Endothelial cell of umbilical vein (primary cell): ENCODE data around the gene KCNG2. TPM values are rescaled to one million over a fixed set of nuclear protein-coding genes. Genes with fewer than 3 reads are reported as not detected.

ENCODE experiments used
- BruUV-seq: library from RNA; stranded (reverse); fragments of 400-500 nt; replicated peaks from 2 replicates; lab custom pipeline; 2021; lab: Mats Ljungman, UMichigan
- CTCF ChIA-PET: fragments of 300-600, 350-600 bp; sonication (Branson Sonifier 250); formaldehyde crosslinking; loops from one replicate; lab custom pipeline; 2021; ENCODE audit warnings: antibody characterized with exemption, inconsistent platforms; lab: Charles Lee
- POLR2A ChIA-PET: fragments of 300-600, 350-600 bp; sonication (Branson Sonifier 250); formaldehyde crosslinking; loops from one replicate; lab custom pipeline; 2021; ENCODE audit warnings: antibody characterized with exemption, inconsistent platforms; lab: Charles Lee
- DNase-seq: peaks from one replicate; pipeline ENCODE4 v3.0.0-alpha.2; 2011; ENCODE audit warnings: low read depth, low spot score
- FAIRE-seq: peaks from 2 replicates; lab custom pipeline; 2011; peaks lifted over from hg19 to GRCh38; lab: Jason Lieb, UNC
- H2AFZ ChIP-seq: 2 replicates; pipeline ENCODE4 v1.6.0; 2012; ENCODE audit warnings: low read depth, low read length, control low read depth, inconsistent platforms
- H3K27ac ChIP-seq: 2 replicates; pipeline ENCODE4 v1.5.1; 2011; ENCODE audit warnings: low read depth, mild to moderate bottlenecking, control low read depth, low read length, moderate library complexity; ENCODE audit not compliant: insufficient read depth
- H3K27me3 ChIP-seq, 2 experiments: 2 replicates each; pipeline versions ENCODE4 v1.6.0 to v1.6.1; 2011; ENCODE audit warnings: low read length in 2 of 2, mixed read lengths in 1 of 2; ENCODE audit not compliant: control insufficient read depth in 2 of 2, insufficient read depth in 2 of 2
- H3K36me3 ChIP-seq, 2 experiments: 2 replicates in 1 of 2; 3 replicates in 1 of 2; pipeline ENCODE4 v1.5.1; 2011; ENCODE audit warnings: low read length in 2 of 2, mild to moderate bottlenecking in 1 of 2, moderate library complexity in 1 of 2; ENCODE audit not compliant: control insufficient read depth in 2 of 2, insufficient read depth in 2 of 2; ENCODE audit errors: extremely low read depth in 1 of 2
- H3K4me1 ChIP-seq: 3 replicates; pipeline ENCODE4 v1.5.1; 2011; ENCODE audit warnings: mild to moderate bottlenecking, low read length; ENCODE audit not compliant: control insufficient read depth, insufficient read depth; ENCODE audit errors: extremely low read depth
- H3K4me2 ChIP-seq: 2 replicates; pipeline ENCODE4 v1.6.1; 2011; ENCODE audit warnings: low read length, control low read depth, mixed read lengths; ENCODE audit not compliant: insufficient read depth
- H3K4me3 ChIP-seq, 3 experiments: fragments of 200-600 bp in 1 of 3; sonication (generic), shearing (Covaris generic) in 1 of 3; replicated peaks in 1 of 3; 2 replicates each; pipeline ENCODE4 v1.5.1; 2011 to 2016; ENCODE audit warnings: control low read depth in 3 of 3, low read length in 3 of 3, mild to moderate bottlenecking in 2 of 3, inconsistent platforms in 1 of 3, low read depth in 1 of 3, moderate library complexity in 1 of 3; ENCODE audit not compliant: insufficient read depth in 1 of 3
- H3K79me2 ChIP-seq: 2 replicates; pipeline ENCODE4 v1.6.0; 2012; ENCODE audit warnings: low read length, inconsistent platforms; ENCODE audit not compliant: control insufficient read depth, insufficient read depth
- H3K9ac ChIP-seq: replicated peaks from 2 replicates; pipeline ENCODE3; 2011; ENCODE audit warnings: low read length, control low read depth; ENCODE audit not compliant: insufficient read depth; ENCODE audit errors: extremely low read depth
- H3K9me1 ChIP-seq: replicated peaks from 3 replicates; pipeline ENCODE4 v1.6.0; 2011; ENCODE audit warnings: mild to moderate bottlenecking, low read length; ENCODE audit not compliant: control insufficient read depth, insufficient read depth; ENCODE audit errors: extremely low read depth
- H3K9me3 ChIP-seq: replicated peaks from 2 replicates; pipeline ENCODE4 v1.5.1; 2012; ENCODE audit warnings: low read length, inconsistent platforms; ENCODE audit not compliant: control insufficient read depth, insufficient read depth
- H4K20me1 ChIP-seq: replicated peaks from 2 replicates; pipeline ENCODE3; 2011; ENCODE audit warnings: mild to moderate bottlenecking, low read length; ENCODE audit not compliant: control insufficient read depth, insufficient read depth; ENCODE audit errors: extremely low read depth
- POLR2AphosphoS5 ChIP-seq: IDR thresholded peaks from 2 replicates; pipeline ENCODE4 v1.6.1; 2012; ENCODE audit warnings: low read depth, mild to moderate bottlenecking, control low read depth, low read length, moderate library complexity; ENCODE audit not compliant: insufficient read depth
- dilution Hi-C: fragments of 300-500 bp; cut with MboI; formaldehyde crosslinking; loops from one replicate; pipeline ENCODE4 v1.15.0; 2019; ENCODE audit warnings: low sequenced_read_pairs; ENCODE audit not compliant: extremely low pct_ligation_motif_present
- intact Hi-C: fragments of 100-400 bp; cut with micrococcal nuclease; formaldehyde crosslinking; loops from one replicate; pipeline ENCODE4 v1.10.0; 2022
- polyA plus RNA-seq, 4 experiments: library from polyadenylated mRNA; depleted of rRNA in 3 of 4; stranded (reverse) in 3 of 4; unstranded in 1 of 4; fragments of >200 nt; gene quantifications; 2 replicates each; pipeline versions ENCODE4 v1.2.1 to v1.2.3, GENCODE V29; 2011 to 2012; ENCODE audit warnings: missing spikeins in 1 of 4
- total RNA-seq: library from RNA; stranded (reverse); gene quantifications from 2 replicates; pipeline ENCODE4 v1.2.3, GENCODE V29; 2021
- TF ChIP-seq, protein P1 (sequence below), 2 donors: IDR thresholded peaks; 1 replicate in 1 of 2; 2 replicates in 1 of 2; pipeline ENCODE4 v1.5.1; 2011; ENCODE audit warnings: low read length in 2 of 2, mild to moderate bottlenecking in 2 of 2, moderate library complexity in 2 of 2, control low read depth in 1 of 2, inconsistent platforms in 1 of 2, low read depth in 1 of 2; ENCODE audit not compliant: insufficient read depth in 1 of 2; ENCODE audit errors: extremely low read depth in 1 of 2
- TF ChIP-seq, protein P2 (sequence below): IDR thresholded peaks from 2 replicates; pipeline ENCODE4 v1.6.1; 2011; ENCODE audit not compliant: insufficient read depth, insufficient read length

The KCNG2 gene
- total and polyA plus RNA-seq, 2 donors (not counting 3 experiments of a cell fraction or from before 2014, with no cell fraction given), result not detected

DNA sequence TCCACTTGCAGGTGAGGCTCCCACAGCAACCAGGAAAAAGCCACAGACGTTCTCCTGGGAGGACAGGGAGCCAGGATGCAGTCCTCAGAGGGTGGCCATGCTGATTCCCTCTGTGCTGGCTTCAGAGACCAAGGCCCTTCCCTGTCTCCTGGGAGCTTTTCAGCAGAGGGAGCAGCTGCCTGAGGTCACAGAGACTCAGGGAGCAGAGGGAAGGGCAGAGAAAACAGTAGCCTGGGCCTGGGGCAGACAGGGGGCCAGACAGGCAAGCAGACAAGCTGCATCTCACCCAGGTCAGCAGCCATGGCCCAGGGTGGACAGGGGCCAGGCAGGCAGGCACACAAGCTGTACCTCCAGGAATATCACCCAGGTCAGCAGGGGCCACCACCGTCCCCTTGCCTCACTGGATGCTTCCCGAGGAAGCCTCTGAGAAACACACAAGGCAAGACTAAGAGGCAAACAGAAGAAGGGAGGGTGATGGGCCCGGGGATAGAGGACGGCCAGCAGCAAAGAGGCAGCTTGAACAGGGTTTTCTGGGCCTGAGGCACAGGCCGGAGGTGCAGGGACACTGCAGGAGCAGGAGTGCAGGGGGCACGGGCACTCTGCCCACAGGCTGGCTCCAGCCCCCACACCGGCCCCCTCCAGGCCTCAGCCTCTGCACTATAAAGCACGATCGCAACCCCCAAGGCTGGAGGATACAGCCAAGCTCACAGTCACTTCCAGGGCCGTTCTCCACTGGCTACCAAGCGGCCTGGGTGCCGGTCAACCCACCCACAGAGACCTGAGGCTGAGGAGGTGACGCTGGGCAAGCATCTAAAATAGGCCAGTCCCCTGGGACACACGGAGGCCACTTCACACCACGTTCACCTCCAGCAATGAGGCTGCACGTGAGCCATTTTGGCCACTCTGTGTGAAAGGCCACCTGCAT lies 147.6 kb downstream of the KCNG2 start:
- Histone ChIP-seq H3K79me2 (peaks cover 29% of the 10 kb centered on the region), H2AFZ (no peak overlapping the region), H4K20me1 (no peaks in the 10 kb centered on the region), H3K4me3 (no peak overlapping the region), H3K27ac (no peak overlapping the region), H3K9me1 (no peaks in the 10 kb centered on the region), H3K4me2 (no peak overlapping the region), H3K9ac (no peak overlapping the region), H3K36me3 (peaks cover 4 to 20% of the 10 kb centered on the region in 2 experiments), H3K9me3 (no peaks in the 10 kb centered on the region), H3K27me3 (no peaks in the 10 kb centered on the region), H3K4me1 (peaks cover 4% of the 10 kb centered on the region)
- DNase-seq (no peak), FAIRE-seq (no peak)
- intact Hi-C loops (no loop called here), dilution Hi-C loops (no loop called here)
- POLR2A ChIA-PET, result no interaction called here
- no peak for TF ChIP-seq POLR2AphosphoS5
- TF ChIP-seq, protein P1, sequence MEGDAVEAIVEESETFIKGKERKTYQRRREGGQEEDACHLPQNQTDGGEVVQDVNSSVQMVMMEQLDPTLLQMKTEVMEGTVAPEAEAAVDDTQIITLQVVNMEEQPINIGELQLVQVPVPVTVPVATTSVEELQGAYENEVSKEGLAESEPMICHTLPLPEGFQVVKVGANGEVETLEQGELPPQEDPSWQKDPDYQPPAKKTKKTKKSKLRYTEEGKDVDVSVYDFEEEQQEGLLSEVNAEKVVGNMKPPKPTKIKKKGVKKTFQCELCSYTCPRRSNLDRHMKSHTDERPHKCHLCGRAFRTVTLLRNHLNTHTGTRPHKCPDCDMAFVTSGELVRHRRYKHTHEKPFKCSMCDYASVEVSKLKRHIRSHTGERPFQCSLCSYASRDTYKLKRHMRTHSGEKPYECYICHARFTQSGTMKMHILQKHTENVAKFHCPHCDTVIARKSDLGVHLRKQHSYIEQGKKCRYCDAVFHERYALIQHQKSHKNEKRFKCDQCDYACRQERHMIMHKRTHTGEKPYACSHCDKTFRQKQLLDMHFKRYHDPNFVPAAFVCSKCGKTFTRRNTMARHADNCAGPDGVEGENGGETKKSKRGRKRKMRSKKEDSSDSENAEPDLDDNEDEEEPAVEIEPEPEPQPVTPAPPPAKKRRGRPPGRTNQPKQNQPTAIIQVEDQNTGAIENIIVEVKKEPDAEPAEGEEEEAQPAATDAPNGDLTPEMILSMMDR (IDR thresholded peaks at IDR 0.05; ENCODE audit: extremely low read depth in 1 of 2, insufficient read depth in 1 of 2, low read depth in 1 of 2, low read length in 2 of 2), result no peak
- TF ChIP-seq, protein P2, sequence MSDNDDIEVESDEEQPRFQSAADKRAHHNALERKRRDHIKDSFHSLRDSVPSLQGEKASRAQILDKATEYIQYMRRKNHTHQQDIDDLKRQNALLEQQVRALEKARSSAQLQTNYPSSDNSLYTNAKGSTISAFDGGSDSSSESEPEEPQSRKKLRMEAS, result no peak
- CTCF ChIA-PET, result no interaction called here
- BruUV-seq, result no TSS peak
